CD4-positive, alpha-beta T cell treated with Interferon alpha-2 for 1 hour (primary cell): ENCODE results near the gene CCNT2.
"Not testable (repeated sequence)": the region's sequence is repeated elsewhere in the genome, so short reads cannot be mapped to it uniquely, and the experiment has no call there.

ENCODE experiments used
- DNase-seq, 2 donors: peaks; one replicate each; pipeline ENCODE4 v3.0.0-alpha.2; 2020 to 2022

CCNT2 gene

GRCh38 chr2:134918526-134919340, at the start of gene CCNT2:
CCNT2 (plus strand) TSS chr2:134918822; CDS start chr2:134918855, 33 bp downstream.
- peak; percentile 100 for DNase-seq

GRCh38 chr2:134869946-134870736, 48.5 kb upstream of the CCNT2 start:
- DNase-seq: no peak

- no peak for DNase-seq
Measured at GRCh38 chr2:134873152-134873551, 45.5 kb upstream of the CCNT2 start.

GRCh38 chr2:134875309-134875708, 43.3 kb upstream of the CCNT2 start:
- DNase-seq: no peak

GRCh38 chr2:134882773-134883172, 35.8 kb upstream of the CCNT2 start:
- no peak for DNase-seq

GRCh38 chr2:134883552-134884293, 34.9 kb upstream of the CCNT2 start:
- no peak for DNase-seq

- DNase-seq: no peak
Measured at GRCh38 chr2:134884435-134884834, 34.2 kb upstream of the CCNT2 start.

GRCh38 chr2:134892282-134893035, 26.2 kb upstream of the CCNT2 start:
- no peak for DNase-seq

GRCh38 chr2:134897932-134898331, 20.7 kb upstream of the CCNT2 start:
- peak in 1 of 2 donors; percentile 13 for DNase-seq

GRCh38 chr2:134899204-134899603, 19.4 kb upstream of the CCNT2 start:
- DNase-seq: no peak

GRCh38 chr2:134900151-134900550, 18.5 kb upstream of the CCNT2 start:
- DNase-seq: no peak

GRCh38 chr2:134903701-134904100, 14.9 kb upstream of the CCNT2 start:
- DNase-seq: not testable (repeated sequence)

GRCh38 chr2:134905168-134905567, 13.5 kb upstream of the CCNT2 start:
- DNase-seq: no peak

- no peak for DNase-seq
Measured at GRCh38 chr2:134906726-134907125, 11.9 kb upstream of the CCNT2 start.

- not testable (repeated sequence) for DNase-seq
Measured at GRCh38 chr2:134907441-134908116, 11.0 kb upstream of the CCNT2 start.

- no peak for DNase-seq
Measured at GRCh38 chr2:134910763-134911399, 7.7 kb upstream of the CCNT2 start.

- DNase-seq: no peak
Measured at GRCh38 chr2:134911400-134911785, 7.2 kb upstream of the CCNT2 start.

GRCh38 chr2:134912361-134912760, 6.3 kb upstream of the CCNT2 start:
- DNase-seq: no peak

- no peak for DNase-seq
Measured at GRCh38 chr2:134917360-134917865, 1.2 kb upstream of the CCNT2 start.

GRCh38 chr2:134917888-134918525, 615 bp upstream of the CCNT2 start:
- DNase-seq: peak in 1 of 2 donors; percentile 90
